ENCODE measurements around the gene MYO1F.
A peak's percentile ranks its signal among the peaks of the same experiment; 100 is the strongest.

DNA sequence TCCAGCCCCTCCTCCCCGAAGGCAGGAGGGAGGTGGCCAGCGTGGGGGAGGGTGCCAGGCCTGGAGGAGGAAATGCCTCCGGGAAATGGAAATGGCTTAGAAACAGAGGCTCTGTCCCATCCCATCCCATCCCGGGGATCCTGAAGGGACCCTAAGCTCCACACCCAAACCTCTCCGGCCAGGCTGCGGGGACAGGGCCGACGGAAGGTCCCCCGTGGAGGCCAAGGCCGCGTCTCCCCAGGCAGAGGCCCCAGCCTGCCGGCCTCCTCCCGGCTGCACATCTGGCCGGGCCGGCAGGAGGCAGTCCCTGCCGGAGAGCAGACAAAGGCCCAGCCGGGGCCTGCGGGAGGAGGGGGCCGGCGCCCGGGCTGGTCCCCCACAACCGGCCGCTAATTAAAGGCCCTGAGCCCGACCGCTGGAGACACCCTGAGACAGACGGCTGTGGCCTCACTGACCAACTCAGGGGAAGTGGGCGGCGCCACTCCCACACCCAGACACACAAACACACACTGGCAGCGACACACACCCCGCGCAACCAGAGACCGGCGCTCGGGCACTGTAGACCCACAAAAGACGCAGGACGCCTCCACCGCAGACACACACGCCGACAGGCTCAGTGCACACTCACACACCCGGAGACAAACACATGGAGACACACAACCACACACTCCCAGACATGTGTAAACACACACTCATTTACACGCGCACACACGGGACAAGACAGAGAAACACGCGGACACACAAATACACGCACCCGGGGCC, 32.2 kb upstream of the MYO1F start:
- TF ChIP-seq CTCF (IDR thresholded peaks at IDR 0.05) = peak in 1 of 4 experiments; percentile 22
- TF ChIP-seq POLR2AphosphoS5 (IDR thresholded peaks at IDR 0.05) = no peak
